Hepatocyte (in vitro differentiated cells): ENCODE data around the gene RPL29. TPM values are rescaled to one million over a fixed set of nuclear protein-coding genes. Genes with fewer than 3 reads are reported as not detected.

Experiments used
- DNase-seq: peaks from one replicate; pipeline ENCODE4 v3.0.0-alpha.2; 2016; ENCODE audit warnings: low spot score
- H2AFZ ChIP-seq: fragments of 200-600 bp; sonication (generic); 2 replicates; pipeline ENCODE4 v1.6.0; 2016; ENCODE audit warnings: antibody characterized with exemption, mild to moderate bottlenecking
- H3K27ac ChIP-seq: fragments of 200-600 bp; sonication (generic); 2 replicates; pipeline ENCODE4 v1.5.1; 2016; ENCODE audit warnings: mild to moderate bottlenecking
- H3K27me3 ChIP-seq: fragments of 200-600 bp; sonication (generic); 2 replicates; pipeline ENCODE4 v1.6.1; 2016
- H3K36me3 ChIP-seq: fragments of 200-600 bp; sonication (generic); replicated peaks from 2 replicates; pipeline ENCODE4 v1.5.1; 2016; ENCODE audit warnings: low read depth; ENCODE audit not compliant: insufficient read depth
- H3K4me1 ChIP-seq: fragments of 200-600 bp; sonication (generic); 2 replicates; pipeline ENCODE4 v1.5.1; 2016; ENCODE audit warnings: mild to moderate bottlenecking, moderate library complexity; ENCODE audit not compliant: insufficient read depth
- H3K4me2 ChIP-seq: fragments of 200-600 bp; sonication (generic); 2 replicates; pipeline ENCODE4 v1.6.0; 2016
- H3K4me3 ChIP-seq: fragments of 200-600 bp; sonication (generic); 2 replicates; pipeline ENCODE4 v1.5.1; 2016; ENCODE audit warnings: mild to moderate bottlenecking
- H3K79me2 ChIP-seq: fragments of 200-600 bp; sonication (generic); 2 replicates; pipeline ENCODE4 v1.6.0; 2017; ENCODE audit warnings: mild to moderate bottlenecking
- H3K9me2 ChIP-seq: fragments of 200-600 bp; sonication (generic); replicated peaks from 2 replicates; pipeline ENCODE4 v1.6.0; 2017; ENCODE audit warnings: mild to moderate bottlenecking; ENCODE audit not compliant: insufficient read depth
- H3K9me3 ChIP-seq: fragments of 200-600 bp; sonication (generic); 2 replicates; pipeline ENCODE4 v1.5.1; 2016; ENCODE audit warnings: low read depth, mild to moderate bottlenecking
- H4K20me1 ChIP-seq: fragments of 200-600 bp; sonication (generic); 2 replicates; pipeline ENCODE4 v1.6.0; 2016; ENCODE audit warnings: mild to moderate bottlenecking; ENCODE audit not compliant: insufficient read depth, poor library complexity, severe bottlenecking
- CTCF ChIP-seq: fragments of 200-600 bp; sonication (generic); IDR thresholded peaks from 2 replicates; pipeline ENCODE4 v1.5.1; 2016; ENCODE audit warnings: antibody characterized with exemption, mild to moderate bottlenecking; ENCODE audit not compliant: poor library complexity
- EZH2 ChIP-seq: fragments of 200-600 bp; sonication (generic); IDR thresholded peaks from 2 replicates; pipeline ENCODE4 v1.6.1; 2016; ENCODE audit warnings: antibody characterized with exemption, mild to moderate bottlenecking, borderline replicate concordance
- EZH2phosphoT487 ChIP-seq: fragments of 200-600 bp; sonication (generic); IDR thresholded peaks from one replicate; pipeline ENCODE4 v1.6.1; 2018; ENCODE audit warnings: antibody characterized with exemption, mild to moderate bottlenecking, low read depth, moderate library complexity; ENCODE audit not compliant: unreplicated experiment, severe bottlenecking
- WGBS: methylation state at CpG from one replicate; pipeline ENCODE4 v1.1.6; 2016; ENCODE audit warnings: low lambda C conversion rate; ENCODE audit errors: missing lambda C conversion rate; 5-methylcytosine and 5-hydroxymethylcytosine counted together
- polyA plus RNA-seq: library from polyadenylated mRNA; unstranded; fragments of >200 nt; fragmentation: Nextera tagmentation; extraction: Ambion mirVana; gene quantifications from 2 replicates; pipeline ENCODE4 v1.2.1, GENCODE V29; 2016
- total RNA-seq: library from RNA; depleted of rRNA; stranded (reverse); fragments of >200 nt; gene quantifications from 2 replicates; pipeline ENCODE4 v1.2.3, GENCODE V29; 2014

RPL29 gene
- total and polyA plus RNA-seq, 2 experiments from 2014 or later: 786 to 981 TPM

- Histone ChIP-seq H3K9me3 (no peaks in the 10 kb centered on the region), H2AFZ (no peak overlapping the region), H4K20me1 (no peaks in the 10 kb centered on the region), H3K4me2 (no peak overlapping the region), H3K27ac (no peak overlapping the region), H3K9me2 (no peaks in the 10 kb centered on the region), H3K4me3 (no peak overlapping the region), H3K27me3 (no peaks in the 10 kb centered on the region), H3K4me1 (no peaks in the 10 kb centered on the region), H3K36me3 (no peaks in the 10 kb centered on the region), H3K79me2 (no peaks in the 10 kb centered on the region)
- 79% methylated on average over 16 of the region's 17 CpGs for whole genome bisulfite sequencing
- no peak for TF ChIP-seq EZH2
- no peak for TF ChIP-seq EZH2phosphoT487
- no peak for TF ChIP-seq CTCF
- no peak for DNase-seq
These were observed 23.8 kb upstream of the RPL29 start for GRCh38 chr3:52019352-52020080.

- no peak for TF ChIP-seq EZH2phosphoT487
- TF ChIP-seq CTCF: no peak
- no peak for TF ChIP-seq EZH2
- H3K9me3 ChIP-seq: no peaks in the 10 kb centered on the region
- no peaks in the 10 kb centered on the region for H3K36me3 ChIP-seq
- no peaks in the 10 kb centered on the region for H3K4me1 ChIP-seq
- no peak overlapping the region for H3K4me3 ChIP-seq
- H3K9me2 ChIP-seq: no peaks in the 10 kb centered on the region
- H3K4me2 ChIP-seq: no peak overlapping the region
- no peaks in the 10 kb centered on the region for H3K27me3 ChIP-seq
- no peak overlapping the region for H2AFZ ChIP-seq
- H4K20me1 ChIP-seq: no peaks in the 10 kb centered on the region
- H3K79me2 ChIP-seq: no peaks in the 10 kb centered on the region
- 93% methylated on average over 21 of the region's 21 CpGs for WGBS
- no peak for DNase-seq
- H3K27ac ChIP-seq: no peak overlapping the region
These were observed 22.8 kb upstream of the RPL29 start for GRCh38 chr3:52018319-52019000.

- Histone ChIP-seq H2AFZ (no peak overlapping the region), H3K27me3 (no peaks in the 10 kb centered on the region), H4K20me1 (no peaks in the 10 kb centered on the region)
These were observed 21.9 kb upstream of the RPL29 start for GRCh38 chr3:52017586-52017985.

More at GRCh38 chr3:52017586-52017985, 21.9 kb upstream of the RPL29 start:
- H3K4me3 ChIP-seq: no peak overlapping the region
- no peak overlapping the region for H3K27ac ChIP-seq
- no peak overlapping the region for H3K4me2 ChIP-seq
- no peaks in the 10 kb centered on the region for H3K79me2 ChIP-seq
- H3K9me3 ChIP-seq: no peaks in the 10 kb centered on the region
- DNase-seq: no peak
- WGBS: 92% methylated on average over 11 of the region's 11 CpGs
- no peaks in the 10 kb centered on the region for H3K36me3 ChIP-seq
- H3K4me1 ChIP-seq: no peaks in the 10 kb centered on the region
- TF ChIP-seq CTCF (no peak), EZH2 (no peak), EZH2phosphoT487 (no peak)
- no peaks in the 10 kb centered on the region for H3K9me2 ChIP-seq
